HG03558 (cell line): ENCODE data around the gene NTMT2.
A peak's percentile ranks its signal among the peaks of the same experiment; 100 is the strongest.
"Not testable (repeated sequence)": the region's sequence is repeated elsewhere in the genome, so short reads cannot be mapped to it uniquely, and the experiment has no call there.

ENCODE experiments used
- ATAC-seq: cut with Tn5 transposase; IDR thresholded peaks from one replicate; pipeline ENCODE4 v1.9.1; 2021; ENCODE audit warnings: moderate number of reproducible peaks; ENCODE audit not compliant: unreplicated experiment; ENCODE audit errors: extremely low read depth

The NTMT2 gene

GRCh38 chr1:170145770-170146676 lies at the start of gene NTMT2:
Gene NTMT2 (plus strand): TSS chr1:170145959. CDS start chr1:170146108, 149 bp downstream.
- ATAC-seq = peak; percentile 73

GRCh38 chr1:170095976-170096748 lies 49.6 kb upstream of the NTMT2 start:
- no peak for ATAC-seq

- no peak for ATAC-seq
Observed at GRCh38 chr1:170096806-170097340, 48.9 kb upstream of the NTMT2 start.

GRCh38 chr1:170097449-170097948 lies 48.3 kb upstream of the NTMT2 start:
- ATAC-seq = no peak

- ATAC-seq = not testable (repeated sequence)
Observed at GRCh38 chr1:170113140-170113539, 32.6 kb upstream of the NTMT2 start.

- ATAC-seq = no peak
Observed at GRCh38 chr1:170114906-170115305, 30.9 kb upstream of the NTMT2 start.

GRCh38 chr1:170122366-170122765 lies 23.4 kb upstream of the NTMT2 start:
- ATAC-seq = no peak

GRCh38 chr1:170125269-170125668 lies 20.5 kb upstream of the NTMT2 start:
- ATAC-seq = no peak

GRCh38 chr1:170126696-170127095 lies 19.1 kb upstream of the NTMT2 start:
- peak; percentile 96 for ATAC-seq

GRCh38 chr1:170131450-170131849 lies 14.3 kb upstream of the NTMT2 start:
- ATAC-seq = no peak

- no peak for ATAC-seq
Observed at GRCh38 chr1:170131984-170132383, 13.8 kb upstream of the NTMT2 start.

GRCh38 chr1:170133766-170134495 lies 11.8 kb upstream of the NTMT2 start:
- ATAC-seq = no peak

GRCh38 chr1:170134521-170134920 lies 11.2 kb upstream of the NTMT2 start:
- ATAC-seq = no peak

- no peak for ATAC-seq
Observed at GRCh38 chr1:170140371-170140770, 5.4 kb upstream of the NTMT2 start.

GRCh38 chr1:170145061-170145460 lies 698 bp upstream of the NTMT2 start:
- ATAC-seq = no peak

GRCh38 chr1:170146720-170147263 lies 1.0 kb downstream of the NTMT2 start:
- no peak for ATAC-seq

- no peak for ATAC-seq
Observed at GRCh38 chr1:170149241-170149640, 3.5 kb downstream of the NTMT2 start.

- ATAC-seq = no peak
Observed at GRCh38 chr1:170150016-170150415, 4.3 kb downstream of the NTMT2 start.

GRCh38 chr1:170150921-170151320 lies 5.2 kb downstream of the NTMT2 start:
- no peak for ATAC-seq

GRCh38 chr1:170153417-170153816 lies 7.7 kb downstream of the NTMT2 start:
- no peak for ATAC-seq
